ENCODE results near the gene ATP10A. TPM values are rescaled to one million over a fixed set of nuclear protein-coding genes. Genes with fewer than 3 reads are reported as not detected.

The ATP10A gene
- total RNA-seq, 4 donors from 2014 or later, result 14.1 to 44.3 (median 23.1) TPM

DNA sequence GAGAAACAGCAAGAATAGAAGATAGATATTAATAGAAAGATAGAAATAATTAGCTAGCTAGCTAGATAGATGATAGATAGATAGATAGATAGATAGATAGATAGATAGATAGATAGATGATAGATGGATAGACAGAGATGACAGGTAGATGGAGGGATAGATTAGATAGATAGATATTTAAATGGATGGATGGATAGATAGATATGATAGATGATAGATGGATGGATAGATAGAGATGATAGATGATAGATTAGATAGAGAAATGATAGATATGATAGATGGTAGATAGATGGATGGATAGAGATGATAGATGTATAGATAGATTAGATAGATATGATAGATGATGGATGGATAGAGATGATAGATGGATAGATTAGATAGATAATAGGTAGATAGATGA, 8.3 kb upstream of the ATP10A start:
- no peak for TF ChIP-seq CTCF (IDR thresholded peaks at IDR 0.05; ENCODE audit: low read depth)

DNA sequence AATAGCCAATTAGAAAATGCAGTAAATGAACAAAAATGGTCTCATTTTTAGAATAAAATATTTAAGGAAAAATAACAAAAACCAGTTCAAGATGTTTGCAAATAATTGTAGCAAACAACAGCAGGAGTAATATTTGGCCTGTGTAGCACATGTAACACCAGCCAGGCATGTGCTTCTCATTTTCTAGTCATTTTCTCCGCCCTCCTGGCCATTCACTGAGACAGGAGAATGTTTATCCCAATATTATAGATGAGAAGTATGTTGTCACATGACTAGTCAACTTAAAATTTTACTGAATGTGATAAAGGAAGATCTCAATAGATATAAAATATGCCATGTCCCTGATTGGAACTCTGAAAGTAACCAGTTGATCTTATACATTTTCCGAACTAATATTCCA, 7.8 kb upstream of the ATP10A start:
- TF ChIP-seq CTCF (IDR thresholded peaks at IDR 0.05; ENCODE audit: low read depth), result no peak

- no peak for TF ChIP-seq CTCF (IDR thresholded peaks at IDR 0.05; ENCODE audit: low read depth)
These were observed 6.6 kb upstream of the ATP10A start for GRCh38 chr15:25869701-25870100.

DNA sequence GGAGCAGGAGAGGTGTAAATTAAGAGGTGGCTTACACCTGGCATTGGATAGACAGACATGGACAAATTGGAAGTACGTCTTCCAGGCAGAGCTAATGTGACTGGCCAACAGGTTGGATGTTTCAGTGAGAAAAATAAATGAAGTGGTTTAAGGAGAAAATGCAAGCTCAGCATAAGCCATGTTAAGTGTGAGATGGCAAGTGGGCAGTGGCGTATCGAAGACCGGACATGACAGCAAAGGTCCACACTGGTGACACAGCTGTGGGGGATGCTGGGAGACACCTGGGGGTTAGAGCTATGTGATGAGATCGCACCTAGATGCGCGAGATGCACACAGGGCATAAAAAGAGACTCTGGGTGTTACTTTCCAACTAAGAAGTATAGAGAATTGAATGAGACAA, 3.7 kb upstream of the ATP10A start:
- no peak for TF ChIP-seq CTCF (IDR thresholded peaks at IDR 0.05; ENCODE audit: low read depth)

GRCh38 chr15:25866251-25866650, 3.1 kb upstream of the ATP10A start:
- no peak for TF ChIP-seq CTCF (IDR thresholded peaks at IDR 0.05; ENCODE audit: low read depth)

DNA sequence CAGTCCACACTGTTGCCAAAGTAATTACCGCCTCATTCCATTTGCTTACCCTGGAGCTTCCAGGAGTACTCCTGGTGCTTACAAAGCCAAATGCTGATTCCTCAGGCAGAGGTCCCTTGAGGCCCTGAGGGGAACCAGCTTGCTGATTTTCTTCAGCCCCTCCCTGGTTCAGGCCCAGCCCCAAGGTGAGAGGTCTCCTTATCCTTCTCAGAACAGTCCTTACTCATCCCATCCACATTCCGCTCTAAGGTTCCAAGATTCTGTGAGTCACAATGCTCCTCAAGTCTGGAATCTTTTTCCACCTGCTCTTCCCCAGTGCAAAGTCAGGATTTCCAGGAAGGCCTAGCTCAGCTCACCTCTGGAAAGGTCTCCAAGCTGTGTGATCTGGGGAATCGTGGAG, 1.8 kb upstream of the ATP10A start:
- TF ChIP-seq CTCF (IDR thresholded peaks at IDR 0.05; ENCODE audit: low read depth), result no peak

GRCh38 chr15:25863968-25864580, 947 bp upstream of the ATP10A start:
- no peak for TF ChIP-seq CTCF (IDR thresholded peaks at IDR 0.05; ENCODE audit: low read depth)
